ENCODE results near the gene SEC14L5.

Gene SEC14L5

GRCh38 chr16:5033256-5034166 is 75.4 kb downstream of the SEC14L5 start, which contains the start of gene NAGPA:
TSS of gene NAGPA (minus strand) at chr16:5033935. CDS start at chr16:5033914, 21 bp downstream.
- peak within 1 kb of the TSS; percentile 68 for H3K27ac ChIP-seq
- TF ChIP-seq ZFX (IDR thresholded peaks at IDR 0.05) (peak; percentile 67; the same call in 1 of the 2 replicates), CTCF (conservative IDR thresholded peaks at IDR 0.05) (no peak)

- H3K27ac ChIP-seq, result peak overlapping the region; percentile 68
Observed at GRCh38 chr16:5034167-5034523, 76.0 kb downstream of the SEC14L5 start.

GRCh38 chr16:5035909-5036227 is 77.7 kb downstream of the SEC14L5 start:
- H3K27ac ChIP-seq, result no peak overlapping the region
- no peak for TF ChIP-seq CTCF (conservative IDR thresholded peaks at IDR 0.05)
- no peak for TF ChIP-seq ZFX (IDR thresholded peaks at IDR 0.05)

More at GRCh38 chr16:5034167-5034523, 76.0 kb downstream of the SEC14L5 start:
- TF ChIP-seq ZFX (IDR thresholded peaks at IDR 0.05) (no peak), CTCF (conservative IDR thresholded peaks at IDR 0.05) (no peak)

GRCh38 chr16:5036228-5037156 is 78.4 kb downstream of the SEC14L5 start:
- TF ChIP-seq CTCF (conservative IDR thresholded peaks at IDR 0.05) (no peak), ZFX (IDR thresholded peaks at IDR 0.05) (no peak)
- no peak overlapping the region for H3K27ac ChIP-seq

- TF ChIP-seq ZFX (IDR thresholded peaks at IDR 0.05), result no peak
- TF ChIP-seq CTCF (conservative IDR thresholded peaks at IDR 0.05), result no peak
- no peak overlapping the region for H3K27ac ChIP-seq
Observed at GRCh38 chr16:5040451-5040850, 82.3 kb downstream of the SEC14L5 start.

- no peak for TF ChIP-seq CTCF (conservative IDR thresholded peaks at IDR 0.05)
- TF ChIP-seq ZFX (IDR thresholded peaks at IDR 0.05), result no peak
- H3K27ac ChIP-seq, result no peak overlapping the region
Observed at GRCh38 chr16:5041600-5042133, 83.5 kb downstream of the SEC14L5 start.
